ENCODE measurements around the gene LAMB4.

Gene LAMB4

GRCh38 chr7:108147031-108147563 is 16.9 kb upstream of the LAMB4 start:
- no peaks in the 10 kb centered on the region for H3K4me1 Mint-ChIP-seq (ENCODE audit: low read depth)
- no peak overlapping the region for H3K27ac Mint-ChIP-seq
- no peak overlapping the region for H3K4me3 Mint-ChIP-seq
- no peaks in the 10 kb centered on the region for H3K36me3 Mint-ChIP-seq (ENCODE audit: low read depth)
- H3K9me3 Mint-ChIP-seq: no peaks in the 10 kb centered on the region
- peaks cover 3% of the 10 kb centered on the region for H3K27me3 Mint-ChIP-seq

GRCh38 chr7:108146070-108146842 is 16.1 kb upstream of the LAMB4 start:
- Mint-ChIP-seq H3K9me3 (no peaks in the 10 kb centered on the region), H3K4me3 (no peak overlapping the region), H3K27me3 (peaks cover 3% of the 10 kb centered on the region), H3K4me1 (ENCODE audit: low read depth) (no peaks in the 10 kb centered on the region), H3K36me3 (ENCODE audit: low read depth) (no peaks in the 10 kb centered on the region), H3K27ac (no peak overlapping the region)

- H3K27me3 Mint-ChIP-seq: peaks cover 5% of the 10 kb centered on the region
- no peaks in the 10 kb centered on the region for H3K36me3 Mint-ChIP-seq (ENCODE audit: low read depth)
- no peaks in the 10 kb centered on the region for H3K4me1 Mint-ChIP-seq (ENCODE audit: low read depth)
- no peak overlapping the region for H3K27ac Mint-ChIP-seq
- H3K4me3 Mint-ChIP-seq: no peak overlapping the region
- H3K9me3 Mint-ChIP-seq: no peaks in the 10 kb centered on the region
Measured at GRCh38 chr7:108145401-108145800, 15.2 kb upstream of the LAMB4 start.

- Mint-ChIP-seq H3K9me3 (no peaks in the 10 kb centered on the region), H3K27ac (no peak overlapping the region), H3K36me3 (ENCODE audit: low read depth) (no peaks in the 10 kb centered on the region), H3K27me3 (peaks cover 8% of the 10 kb centered on the region), H3K4me3 (no peak overlapping the region), H3K4me1 (ENCODE audit: low read depth) (no peaks in the 10 kb centered on the region)
Measured at GRCh38 chr7:108144931-108145330, 14.8 kb upstream of the LAMB4 start.

- H3K27ac Mint-ChIP-seq: no peak overlapping the region
- H3K4me1 Mint-ChIP-seq (ENCODE audit: low read depth): peaks cover 2% of the 10 kb centered on the region
- H3K9me3 Mint-ChIP-seq: no peaks in the 10 kb centered on the region
- no peak overlapping the region for H3K4me3 Mint-ChIP-seq
- no peaks in the 10 kb centered on the region for H3K36me3 Mint-ChIP-seq (ENCODE audit: low read depth)
- H3K27me3 Mint-ChIP-seq: peaks cover 16% of the 10 kb centered on the region
Measured at GRCh38 chr7:108143658-108144420, 13.7 kb upstream of the LAMB4 start.

GRCh38 chr7:108142675-108143259 is 12.6 kb upstream of the LAMB4 start:
- Mint-ChIP-seq H3K4me1 (ENCODE audit: low read depth) (peaks cover 13% of the 10 kb centered on the region), H3K27ac (no peak overlapping the region), H3K4me3 (no peak overlapping the region), H3K27me3 (peaks cover 16% of the 10 kb centered on the region), H3K36me3 (ENCODE audit: low read depth) (peaks cover 1% of the 10 kb centered on the region), H3K9me3 (peaks cover 3% of the 10 kb centered on the region)

- Mint-ChIP-seq H3K9me3 (peaks cover 7% of the 10 kb centered on the region), H3K36me3 (ENCODE audit: low read depth) (peaks cover 6% of the 10 kb centered on the region), H3K27ac (no peak overlapping the region)
Measured at GRCh38 chr7:108142180-108142579, 12.0 kb upstream of the LAMB4 start.

GRCh38 chr7:108140671-108141070 is 10.5 kb upstream of the LAMB4 start:
- H3K4me3 Mint-ChIP-seq: no peak overlapping the region
- H3K27ac Mint-ChIP-seq: no peak overlapping the region
- H3K9me3 Mint-ChIP-seq: peaks cover 7% of the 10 kb centered on the region
- peaks cover 6% of the 10 kb centered on the region for H3K36me3 Mint-ChIP-seq (ENCODE audit: low read depth)
- peaks cover 16% of the 10 kb centered on the region for H3K27me3 Mint-ChIP-seq
- peaks cover 32% of the 10 kb centered on the region for H3K4me1 Mint-ChIP-seq (ENCODE audit: low read depth)

More at GRCh38 chr7:108142180-108142579, 12.0 kb upstream of the LAMB4 start:
- Mint-ChIP-seq H3K27me3 (peaks cover 16% of the 10 kb centered on the region), H3K4me1 (ENCODE audit: low read depth) (peaks cover 19% of the 10 kb centered on the region), H3K4me3 (no peak overlapping the region)

GRCh38 chr7:108138911-108139310 is 8.8 kb upstream of the LAMB4 start:
- Mint-ChIP-seq H3K9me3 (peaks cover 7% of the 10 kb centered on the region), H3K27me3 (peaks cover 16% of the 10 kb centered on the region), H3K4me1 (ENCODE audit: low read depth) (peaks cover 49% of the 10 kb centered on the region), H3K4me3 (no peak overlapping the region), H3K36me3 (ENCODE audit: low read depth) (peaks cover 6% of the 10 kb centered on the region), H3K27ac (no peak overlapping the region)

- Mint-ChIP-seq H3K4me1 (ENCODE audit: low read depth) (peaks cover 49% of the 10 kb centered on the region), H3K4me3 (peak overlapping the region; percentile 9), H3K27ac (peak overlapping the region; percentile 93)
Measured at GRCh38 chr7:108137993-108138392, 7.8 kb upstream of the LAMB4 start.

GRCh38 chr7:108137040-108137439 is 6.9 kb upstream of the LAMB4 start:
- Mint-ChIP-seq H3K27me3 (peaks cover 18% of the 10 kb centered on the region), H3K9me3 (peaks cover 7% of the 10 kb centered on the region), H3K4me1 (ENCODE audit: low read depth) (peaks cover 49% of the 10 kb centered on the region), H3K27ac (peak overlapping the region; percentile 93), H3K4me3 (peak overlapping the region; percentile 32), H3K36me3 (ENCODE audit: low read depth) (peaks cover 6% of the 10 kb centered on the region)

More at GRCh38 chr7:108137993-108138392, 7.8 kb upstream of the LAMB4 start:
- peaks cover 13% of the 10 kb centered on the region for H3K27me3 Mint-ChIP-seq
- peaks cover 6% of the 10 kb centered on the region for H3K36me3 Mint-ChIP-seq (ENCODE audit: low read depth)
- H3K9me3 Mint-ChIP-seq: peaks cover 7% of the 10 kb centered on the region

GRCh38 chr7:108136191-108136688 is 6.1 kb upstream of the LAMB4 start:
- peaks cover 7% of the 10 kb centered on the region for H3K9me3 Mint-ChIP-seq
- H3K27me3 Mint-ChIP-seq: peaks cover 19% of the 10 kb centered on the region
- H3K36me3 Mint-ChIP-seq (ENCODE audit: low read depth): peaks cover 6% of the 10 kb centered on the region
- H3K4me3 Mint-ChIP-seq: peak overlapping the region; percentile 56
- H3K4me1 Mint-ChIP-seq (ENCODE audit: low read depth): peaks cover 49% of the 10 kb centered on the region
- H3K27ac Mint-ChIP-seq: peak overlapping the region; percentile 93

- Mint-ChIP-seq H3K27ac (peak overlapping the region; percentile 93), H3K36me3 (ENCODE audit: low read depth) (peaks cover 6% of the 10 kb centered on the region), H3K27me3 (peaks cover 22% of the 10 kb centered on the region), H3K4me1 (ENCODE audit: low read depth) (peaks cover 49% of the 10 kb centered on the region), H3K9me3 (peaks cover 7% of the 10 kb centered on the region), H3K4me3 (peak overlapping the region; percentile 54)
Measured at GRCh38 chr7:108135446-108136190, 5.5 kb upstream of the LAMB4 start.

GRCh38 chr7:108134486-108134885 is 4.3 kb upstream of the LAMB4 start:
- H3K9me3 Mint-ChIP-seq: peaks cover 7% of the 10 kb centered on the region
- H3K4me3 Mint-ChIP-seq: no peak overlapping the region
- peaks cover 49% of the 10 kb centered on the region for H3K4me1 Mint-ChIP-seq (ENCODE audit: low read depth)
- no peak overlapping the region for H3K27ac Mint-ChIP-seq
- H3K36me3 Mint-ChIP-seq (ENCODE audit: low read depth): peaks cover 6% of the 10 kb centered on the region
- peaks cover 14% of the 10 kb centered on the region for H3K27me3 Mint-ChIP-seq

Measured in stimulated activated naive CD8-positive, alpha-beta T cell treated with anti-CD3 and anti-CD28 coated beads, Interleukin-15, Interleukin-2, amounts not matched to agents 100 ng/mL and 50 ng/mL, for 24 hours (primary cell).